NCI-H510A treated with DMSO at 0.1 percent for 48 hours (cell line): ENCODE measurements around the gene FCHSD2.
"Not testable (repeated sequence)": the region's sequence is repeated elsewhere in the genome, so short reads cannot be mapped to it uniquely, and the experiment has no call there.

Source experiments
- DNase-seq: peaks from one replicate; lab custom pipeline; 2025; lab: John Stamatoyannopoulos, UW

FCHSD2 gene

GRCh38 chr11:73121692-73122091 lies 20.4 kb downstream of the FCHSD2 start:
- DNase-seq: no peak

GRCh38 chr11:73117071-73117470 lies 25.0 kb downstream of the FCHSD2 start:
- DNase-seq: no peak

- no peak for DNase-seq
These were observed 25.5 kb downstream of the FCHSD2 start for GRCh38 chr11:73116636-73117035.

- DNase-seq: no peak
These were observed 27.3 kb downstream of the FCHSD2 start for GRCh38 chr11:73114835-73115220.

- DNase-seq: no peak
These were observed 27.8 kb downstream of the FCHSD2 start for GRCh38 chr11:73114110-73114834.

GRCh38 chr11:73113426-73113825 lies 28.7 kb downstream of the FCHSD2 start:
- DNase-seq: no peak

GRCh38 chr11:73107597-73107996 lies 34.5 kb downstream of the FCHSD2 start:
- DNase-seq: no peak

GRCh38 chr11:73106347-73106746 lies 35.8 kb downstream of the FCHSD2 start:
- DNase-seq: no peak

GRCh38 chr11:73100578-73100977 lies 41.5 kb downstream of the FCHSD2 start:
- no peak for DNase-seq

- no peak for DNase-seq
These were observed 42.4 kb downstream of the FCHSD2 start for GRCh38 chr11:73099512-73100266.

- no peak for DNase-seq
These were observed 46.5 kb downstream of the FCHSD2 start for GRCh38 chr11:73095613-73096012.

GRCh38 chr11:73091521-73092305 lies 50.4 kb downstream of the FCHSD2 start:
- no peak for DNase-seq

- peak; percentile 16 for DNase-seq
These were observed 54.4 kb downstream of the FCHSD2 start for GRCh38 chr11:73087730-73088129.

- DNase-seq: no peak
These were observed 56.8 kb downstream of the FCHSD2 start for GRCh38 chr11:73085189-73085875.

- DNase-seq: no peak
These were observed 63.5 kb downstream of the FCHSD2 start for GRCh38 chr11:73078631-73079030.

- DNase-seq: no peak
These were observed 64.7 kb downstream of the FCHSD2 start for GRCh38 chr11:73077454-73077853.

- no peak for DNase-seq
These were observed 67.8 kb downstream of the FCHSD2 start for GRCh38 chr11:73074319-73074718.

GRCh38 chr11:73072935-73073481 lies 69.1 kb downstream of the FCHSD2 start:
- DNase-seq: peak; percentile 30

GRCh38 chr11:73070653-73071052 lies 71.5 kb downstream of the FCHSD2 start:
- no peak for DNase-seq

- DNase-seq: not testable (repeated sequence)
These were observed 80.2 kb downstream of the FCHSD2 start for GRCh38 chr11:73061857-73062424.

- DNase-seq: not testable (repeated sequence)
These were observed 80.7 kb downstream of the FCHSD2 start for GRCh38 chr11:73061434-73061833.
